MM.1S (cell line): Measurements from ENCODE around the gene CDC5L.

ENCODE experiments used
- CTCF ChIP-seq: fragments of 300-600 bp; sonication (generic); IDR thresholded peaks from 2 replicates; pipeline ENCODE4 v1.5.1; 2016; ENCODE audit warnings: antibody characterized with exemption, low read length, mixed read lengths
- EZH2 ChIP-seq: fragments of 300-600 bp; sonication (generic); optimal IDR thresholded peaks from 2 replicates; pipeline ENCODE3; 2017; ENCODE audit warnings: low read depth, mild to moderate bottlenecking, antibody characterized with exemption, low read length, mixed read lengths
- EZH2phosphoT487 ChIP-seq: fragments of 300-600 bp; sonication (generic); IDR thresholded peaks from 2 replicates; pipeline ENCODE4 v1.6.1; 2018; ENCODE audit warnings: antibody characterized with exemption, low read length

GRCh38 chr6:44441091-44441855 lies 53.8 kb downstream of the CDC5L start:
- no peak for TF ChIP-seq CTCF
- TF ChIP-seq EZH2phosphoT487: no peak
- no peak for TF ChIP-seq EZH2
